HG02884 (cell line): Measurements from ENCODE around the gene RABEP1.
"Not testable (repeated sequence)": the region's sequence is repeated elsewhere in the genome, so short reads cannot be mapped to it uniquely, and the experiment has no call there.

ENCODE experiments used
- ATAC-seq: cut with Tn5 transposase; IDR thresholded peaks from one replicate; pipeline ENCODE4 v1.9.1; 2021; ENCODE audit warnings: mild to moderate bottlenecking, moderate library complexity; ENCODE audit not compliant: unreplicated experiment

Gene RABEP1

DNA sequence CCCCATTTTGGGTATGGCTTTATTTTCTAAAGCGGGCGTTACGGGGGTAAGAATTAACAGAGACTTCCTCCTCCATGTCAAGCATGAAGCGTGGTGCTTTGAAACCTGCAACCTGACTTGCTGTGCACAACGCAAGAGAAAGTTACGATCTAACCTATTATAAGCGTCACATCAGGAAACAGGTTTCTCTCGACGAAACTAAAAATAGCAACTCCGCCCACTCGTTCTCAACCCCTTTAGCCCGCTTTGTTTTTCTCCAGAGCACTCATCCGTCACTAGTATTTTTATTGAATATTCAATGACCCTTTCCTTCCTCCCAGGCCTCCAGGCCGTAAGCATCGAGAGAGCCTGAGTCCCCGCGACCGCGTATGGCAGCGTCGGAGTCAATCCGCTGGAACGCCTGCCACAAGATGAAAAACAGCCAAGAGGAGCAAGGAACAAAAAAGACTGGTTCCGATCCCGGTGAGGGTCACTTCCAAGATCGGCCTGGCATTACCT is 136.8 kb downstream of the RABEP1 start:
- ATAC-seq: no peak

DNA sequence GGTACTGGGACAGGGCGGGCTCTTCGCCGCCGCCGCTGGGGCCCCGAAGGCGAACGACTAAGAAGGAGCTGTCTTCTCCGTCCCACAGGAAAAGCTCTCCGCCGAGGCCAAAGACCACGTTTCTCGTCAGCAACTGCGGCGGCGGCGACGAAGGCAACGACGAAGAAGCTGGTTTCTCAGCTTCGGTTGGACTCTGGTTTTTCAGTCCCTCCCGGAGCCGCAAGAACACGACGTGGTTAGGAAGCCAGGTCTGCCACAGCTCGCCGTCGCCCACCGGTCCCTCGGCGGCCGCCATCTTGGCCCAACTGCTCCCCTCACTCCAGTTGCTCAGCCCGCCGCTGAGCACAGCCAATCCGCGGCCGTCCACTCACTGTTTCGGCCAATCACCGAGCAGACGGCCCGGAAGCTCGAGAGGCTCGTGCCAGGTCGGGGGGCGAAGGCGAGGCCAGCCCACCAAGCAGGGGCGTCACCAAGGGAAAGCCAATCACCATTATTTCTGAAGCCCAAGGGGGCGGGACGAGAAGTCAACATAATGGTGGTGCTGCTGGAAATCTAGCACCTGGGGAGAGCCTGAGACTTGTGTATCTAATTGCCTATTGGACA is 137.4 kb downstream of the RABEP1 start, which contains the start of gene NUP88:
Gene NUP88, minus strand, starts transcription at position 307 of the 603 bp plus-strand sequence. Its CDS starts 12 bp downstream, at position 295.
- ATAC-seq: peak; percentile 78

DNA sequence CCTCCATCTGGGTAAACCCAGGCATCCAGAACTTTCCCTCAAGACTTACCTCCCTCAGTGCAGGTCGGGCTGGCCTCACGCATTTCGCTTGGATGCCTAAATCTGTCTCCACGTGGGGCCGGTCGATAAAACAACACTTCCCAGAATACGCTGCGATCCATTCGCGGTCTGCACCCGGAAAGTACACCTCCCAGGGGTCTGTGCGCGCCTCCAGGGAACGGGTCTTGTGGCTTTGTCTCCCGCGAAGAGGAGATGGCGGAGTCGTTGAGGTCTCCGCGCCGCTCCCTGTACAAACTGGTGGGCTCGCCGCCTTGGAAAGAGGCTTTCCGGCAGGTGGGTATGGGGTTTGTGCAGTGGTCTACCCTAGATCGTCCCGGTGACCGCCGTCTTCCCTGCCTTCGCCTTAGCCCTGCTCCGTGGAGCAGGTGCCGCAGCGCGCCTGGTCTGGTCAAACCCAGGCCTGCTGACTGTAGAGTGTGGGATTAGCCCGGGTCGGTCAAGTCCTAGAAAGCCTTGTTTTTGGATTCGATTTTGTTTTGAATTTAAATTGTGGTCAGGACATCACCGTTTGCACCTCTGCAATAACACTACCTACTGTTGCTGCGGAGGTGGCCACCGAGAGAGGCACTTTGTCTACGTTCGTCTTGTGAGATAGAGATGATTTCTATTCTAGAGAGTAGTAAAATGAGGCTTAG is 138.0 kb downstream of the RABEP1 start, which contains the start of gene RPAIN:
Gene RPAIN, plus strand, starts transcription at position 224 of the 695 bp plus-strand sequence. Its CDS starts 29 bp downstream, at position 253.
- peak; percentile 65 for ATAC-seq

GRCh38 chr17:5422505-5422904 is 140.4 kb downstream of the RABEP1 start:
- no peak for ATAC-seq

DNA sequence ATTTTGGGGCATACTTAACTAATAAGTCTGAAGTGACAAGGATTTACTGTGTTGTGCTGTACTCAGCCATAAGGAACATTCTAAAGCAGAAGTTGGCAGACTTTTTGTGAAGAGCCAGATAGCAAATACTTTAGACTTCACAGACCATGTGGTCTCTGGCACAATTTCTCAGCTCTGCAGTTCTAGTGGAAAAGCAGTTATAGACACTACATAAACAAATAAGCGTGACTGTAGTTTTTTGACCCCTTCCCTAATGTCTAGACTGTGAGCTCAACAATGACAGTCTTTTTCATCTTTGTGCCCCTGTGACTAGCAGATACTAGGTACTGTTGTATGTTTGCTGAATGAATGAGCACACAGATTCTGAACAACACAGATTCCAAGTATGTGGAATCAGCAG is 142.8 kb downstream of the RABEP1 start:
- no peak for ATAC-seq

DNA sequence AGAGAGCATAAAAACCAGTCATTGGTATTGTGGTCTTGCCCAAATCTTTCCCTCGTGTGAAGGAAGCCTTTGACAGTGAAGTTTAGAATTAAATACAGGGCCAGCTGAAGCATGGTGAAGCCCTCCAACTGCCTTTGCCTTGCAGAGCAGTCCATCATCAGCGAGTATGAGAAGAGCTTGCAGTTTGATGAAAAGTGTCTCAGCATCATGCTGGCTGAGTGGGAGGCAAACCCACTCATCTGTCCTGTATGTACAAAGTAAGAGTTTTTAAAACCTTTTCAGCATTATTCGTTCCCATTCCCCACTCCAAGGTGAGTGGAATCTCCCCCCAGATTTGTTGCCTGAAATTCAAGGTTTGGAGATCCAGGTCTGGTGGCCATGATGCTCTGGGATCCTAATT is 143.7 kb downstream of the RABEP1 start:
- ATAC-seq: no peak

DNA sequence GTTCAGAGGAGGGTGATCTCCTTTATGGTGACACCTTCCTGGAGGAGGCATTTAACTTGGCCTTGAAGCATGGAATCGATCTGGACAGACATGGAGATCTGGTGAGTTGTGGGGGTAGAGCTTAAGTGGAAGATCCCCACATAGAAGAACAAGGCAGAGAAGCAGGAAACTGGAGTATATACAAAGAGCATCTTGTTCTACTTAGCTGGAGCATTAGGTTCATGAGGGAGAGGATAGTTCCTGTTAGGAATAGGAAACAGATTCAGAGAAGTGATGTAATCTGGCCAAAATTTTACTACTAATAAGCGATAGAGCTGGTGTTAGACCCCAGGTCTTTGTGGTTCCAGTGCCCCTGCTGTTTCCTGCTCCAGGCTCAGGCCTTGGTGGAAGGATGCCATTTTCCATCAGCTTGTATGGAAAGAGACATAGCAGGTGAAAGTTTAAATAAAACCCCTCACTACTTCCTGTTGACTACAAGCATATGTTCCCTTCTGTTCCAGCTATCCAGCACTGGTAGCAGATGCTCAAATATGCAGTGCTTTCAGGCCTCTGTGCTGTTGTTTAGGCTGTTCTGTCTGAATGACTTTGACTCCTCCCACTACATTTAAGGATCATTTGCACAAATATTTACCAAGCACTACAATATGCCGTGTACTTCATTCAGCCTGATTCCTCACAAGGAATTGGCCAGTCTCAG is 147.3 kb downstream of the RABEP1 start:
- ATAC-seq: no peak

- no peak for ATAC-seq
These were observed 148.4 kb downstream of the RABEP1 start for GRCh38 chr17:5430413-5430999.

GRCh38 chr17:5431234-5431633 is 149.2 kb downstream of the RABEP1 start:
- not testable (repeated sequence) for ATAC-seq

GRCh38 chr17:5431949-5432556 is 150.0 kb downstream of the RABEP1 start:
- no peak for ATAC-seq

DNA sequence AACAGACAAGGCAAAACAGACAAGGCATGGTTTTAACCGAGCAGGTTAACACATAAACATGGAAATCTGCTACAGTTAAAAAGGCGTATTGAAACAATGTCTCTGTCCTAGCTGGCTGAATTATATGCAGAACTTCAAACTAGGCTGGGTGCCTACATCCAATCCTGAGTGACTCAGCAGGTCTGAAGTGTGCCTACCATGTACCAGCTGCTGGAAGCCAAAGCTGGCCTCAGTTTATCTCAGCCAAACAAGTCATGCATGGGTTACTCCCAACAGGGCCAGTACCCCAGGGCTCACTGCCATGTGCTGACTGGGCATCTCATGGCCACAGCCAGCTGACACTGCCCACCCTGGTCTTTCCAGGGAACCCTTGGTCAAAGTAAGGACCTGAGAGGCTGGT is 152.9 kb downstream of the RABEP1 start:
- no peak for ATAC-seq
